Fibroblast of skin of right biceps (primary cell): ENCODE data around the gene RNPEPL1.

Experiments
- DNase-seq: peaks from one replicate; pipeline ENCODE4 v3.0.0-alpha.2; 2013

Gene RNPEPL1

GRCh38 chr2:240566203-240567136 is 1.8 kb upstream of the RNPEPL1 start:
- peak; percentile 85 for DNase-seq

- DNase-seq, result no peak
Measured at GRCh38 chr2:240567137-240567871, 980 bp upstream of the RNPEPL1 start.

GRCh38 chr2:240568678-240569522 is 616 bp downstream of the RNPEPL1 start:
- DNase-seq, result peak; percentile 60

- DNase-seq, result no peak
Measured at GRCh38 chr2:240569523-240569997, 1.3 kb downstream of the RNPEPL1 start.

GRCh38 chr2:240569998-240570530 is 1.8 kb downstream of the RNPEPL1 start:
- no peak for DNase-seq

- DNase-seq, result no peak
Measured at GRCh38 chr2:240570531-240571313, 2.4 kb downstream of the RNPEPL1 start.

GRCh38 chr2:240571314-240571973 is 3.2 kb downstream of the RNPEPL1 start:
- DNase-seq, result no peak

- DNase-seq, result no peak
Measured at GRCh38 chr2:240572141-240573031, 4.1 kb downstream of the RNPEPL1 start.

GRCh38 chr2:240573071-240573515 is 4.8 kb downstream of the RNPEPL1 start:
- no peak for DNase-seq

- no peak for DNase-seq
Measured at GRCh38 chr2:240573516-240574385, 5.5 kb downstream of the RNPEPL1 start.

GRCh38 chr2:240574386-240575100 is 6.3 kb downstream of the RNPEPL1 start:
- DNase-seq, result no peak

- DNase-seq, result no peak
Measured at GRCh38 chr2:240575101-240575965, 7.0 kb downstream of the RNPEPL1 start.

- no peak for DNase-seq
Measured at GRCh38 chr2:240576036-240576435, 7.8 kb downstream of the RNPEPL1 start.

- DNase-seq, result no peak
Measured at GRCh38 chr2:240576436-240577205, 8.3 kb downstream of the RNPEPL1 start.

- DNase-seq, result no peak
Measured at GRCh38 chr2:240577281-240578109, 9.2 kb downstream of the RNPEPL1 start.

GRCh38 chr2:240578110-240578450 is 9.8 kb downstream of the RNPEPL1 start:
- DNase-seq, result no peak
